ENCODE results near the gene REXO1. TPM values are rescaled to one million over a fixed set of nuclear protein-coding genes. Genes with fewer than 3 reads are reported as not detected.
"Not testable (repeated sequence)": the region's sequence is repeated elsewhere in the genome, so short reads cannot be mapped to it uniquely, and the experiment has no call there.

Gene REXO1
- total and polyA plus RNA-seq, 5 donors: 12.8 to 22.1 (median 15.5) TPM

GRCh38 chr19:1809678-1810077 is 38.6 kb downstream of the REXO1 start:
- WGBS: 80% methylated on average over 18 of the region's 18 CpGs
- peaks cover 3% of the 10 kb centered on the region for H3K4me1 ChIP-seq (ENCODE audit: control insufficient read depth, insufficient read depth, low read length)
- H3K27ac ChIP-seq (ENCODE audit: low read length): no peak overlapping the region
- H3K9me3 ChIP-seq (ENCODE audit: control insufficient read depth, low read length): no peaks in the 10 kb centered on the region
- intact Hi-C loops (cut with DNase I): no loop called here
- no peak overlapping the region for H3K4me3 ChIP-seq (ENCODE audit: low read length)
- no peaks in the 10 kb centered on the region for H3K27me3 ChIP-seq (ENCODE audit: control insufficient read depth, insufficient read depth)
- DNase-seq (peak in 1 of 3 donors; percentile 67), ATAC-seq (no peak)

GRCh38 chr19:1808395-1808731 is 39.9 kb downstream of the REXO1 start:
- WGBS: 92% methylated on average over 2 of the region's 2 CpGs

GRCh38 chr19:1807695-1808394 is 40.4 kb downstream of the REXO1 start:
- H3K4me3 ChIP-seq (ENCODE audit: low read length): no peak overlapping the region
- intact Hi-C loops (cut with DNase I): no loop called here
- 80% methylated on average over 30 of the region's 30 CpGs for WGBS
- no peak overlapping the region for H3K27ac ChIP-seq (ENCODE audit: low read length)
- no peak for DNase-seq
- H3K27me3 ChIP-seq (ENCODE audit: control insufficient read depth, insufficient read depth): no peaks in the 10 kb centered on the region
- H3K4me1 ChIP-seq (ENCODE audit: control insufficient read depth, insufficient read depth, low read length): no peaks in the 10 kb centered on the region
- H3K9me3 ChIP-seq (ENCODE audit: control insufficient read depth, low read length): no peaks in the 10 kb centered on the region
- ATAC-seq: no peak

More at GRCh38 chr19:1808395-1808731, 39.9 kb downstream of the REXO1 start:
- ATAC-seq: no peak
- H3K9me3 ChIP-seq (ENCODE audit: control insufficient read depth, low read length): no peaks in the 10 kb centered on the region
- intact Hi-C loops (cut with DNase I): no loop called here
- DNase-seq: no peak
- H3K27me3 ChIP-seq (ENCODE audit: control insufficient read depth, insufficient read depth): no peaks in the 10 kb centered on the region
- no peak overlapping the region for H3K27ac ChIP-seq (ENCODE audit: low read length)
- no peak overlapping the region for H3K4me3 ChIP-seq (ENCODE audit: low read length)
- peaks cover 3% of the 10 kb centered on the region for H3K4me1 ChIP-seq (ENCODE audit: control insufficient read depth, insufficient read depth, low read length)

- intact Hi-C loops (cut with DNase I): no loop called here
- Histone ChIP-seq H3K9me3 (ENCODE audit: control insufficient read depth, low read length) (no peaks in the 10 kb centered on the region), H3K27ac (ENCODE audit: low read length) (no peak overlapping the region), H3K4me1 (ENCODE audit: control insufficient read depth, insufficient read depth, low read length) (no peaks in the 10 kb centered on the region), H3K4me3 (ENCODE audit: low read length) (no peak overlapping the region), H3K27me3 (ENCODE audit: control insufficient read depth, insufficient read depth) (no peaks in the 10 kb centered on the region)
- peak in 1 of 3 donors; percentile 58 for DNase-seq
- no peak for ATAC-seq
- 66% methylated on average over 28 of the region's 28 CpGs for WGBS
Measured at GRCh38 chr19:1807030-1807694, 41.1 kb downstream of the REXO1 start.

- intact Hi-C loops (cut with DNase I): no loop called here
- no peaks in the 10 kb centered on the region for H3K9me3 ChIP-seq (ENCODE audit: control insufficient read depth, low read length)
- H3K27me3 ChIP-seq (ENCODE audit: control insufficient read depth, insufficient read depth): no peaks in the 10 kb centered on the region
- no peak overlapping the region for H3K4me3 ChIP-seq (ENCODE audit: low read length)
- WGBS: 78% methylated on average over 45 of the region's 45 CpGs
- ATAC-seq: no peak
- DNase-seq: peak in 1 of 3 donors; percentile 58
- no peak overlapping the region for H3K27ac ChIP-seq (ENCODE audit: low read length)
- H3K4me1 ChIP-seq (ENCODE audit: control insufficient read depth, insufficient read depth, low read length): no peaks in the 10 kb centered on the region
Measured at GRCh38 chr19:1806184-1807029, 41.9 kb downstream of the REXO1 start.

- peak in 1 of 3 donors; percentile 53 for DNase-seq
- WGBS: 87% methylated on average over 24 of the region's 24 CpGs
- Histone ChIP-seq H3K27me3 (ENCODE audit: control insufficient read depth, insufficient read depth) (no peaks in the 10 kb centered on the region), H3K9me3 (ENCODE audit: control insufficient read depth, low read length) (no peaks in the 10 kb centered on the region), H3K4me3 (ENCODE audit: low read length) (no peak overlapping the region), H3K4me1 (ENCODE audit: control insufficient read depth, insufficient read depth, low read length) (no peaks in the 10 kb centered on the region), H3K27ac (ENCODE audit: low read length) (no peak overlapping the region)
- ATAC-seq: no peak
- intact Hi-C loops (cut with DNase I): no loop called here
Measured at GRCh38 chr19:1805401-1806183, 42.7 kb downstream of the REXO1 start.

GRCh38 chr19:1804858-1805257 is 43.4 kb downstream of the REXO1 start:
- no peak overlapping the region for H3K4me3 ChIP-seq (ENCODE audit: low read length)
- WGBS: 89% methylated on average over 6 of the region's 6 CpGs
- intact Hi-C loops (cut with DNase I): no loop called here
- H3K27me3 ChIP-seq (ENCODE audit: control insufficient read depth, insufficient read depth): no peaks in the 10 kb centered on the region
- no peaks in the 10 kb centered on the region for H3K9me3 ChIP-seq (ENCODE audit: control insufficient read depth, low read length)
- no peaks in the 10 kb centered on the region for H3K4me1 ChIP-seq (ENCODE audit: control insufficient read depth, insufficient read depth, low read length)
- no peak for ATAC-seq
- DNase-seq: no peak
- H3K27ac ChIP-seq (ENCODE audit: low read length): no peak overlapping the region

GRCh38 chr19:1799695-1800342 is 48.5 kb downstream of the REXO1 start:
- intact Hi-C loops (cut with DNase I): no loop called here
- 83% methylated on average over 36 of the region's 36 CpGs for WGBS

GRCh38 chr19:1797313-1797712 is 51.0 kb downstream of the REXO1 start:
- H3K4me3 ChIP-seq (ENCODE audit: low read length); ATAC-seq; H3K4me1 ChIP-seq (ENCODE audit: control insufficient read depth, insufficient read depth, low read length); DNase-seq; intact Hi-C loops (cut with DNase I); H3K27ac ChIP-seq (ENCODE audit: low read length); H3K9me3 ChIP-seq (ENCODE audit: control insufficient read depth, low read length); H3K27me3 ChIP-seq (ENCODE audit: control insufficient read depth, insufficient read depth): not testable (repeated sequence)
- WGBS: 91% methylated on average over 7 of the region's 7 CpGs

More at GRCh38 chr19:1799695-1800342, 48.5 kb downstream of the REXO1 start:
- no peak overlapping the region for H3K4me3 ChIP-seq (ENCODE audit: low read length)
- no peaks in the 10 kb centered on the region for H3K4me1 ChIP-seq (ENCODE audit: control insufficient read depth, insufficient read depth, low read length)
- ATAC-seq: no peak
- H3K27ac ChIP-seq (ENCODE audit: low read length): no peak overlapping the region
- DNase-seq: peak in 1 of 3 donors; percentile 35
- H3K27me3 ChIP-seq (ENCODE audit: control insufficient read depth, insufficient read depth): no peaks in the 10 kb centered on the region
- H3K9me3 ChIP-seq (ENCODE audit: control insufficient read depth, low read length): no peaks in the 10 kb centered on the region

GRCh38 chr19:1796395-1797142 is 51.7 kb downstream of the REXO1 start:
- Histone ChIP-seq H3K27me3 (ENCODE audit: control insufficient read depth, insufficient read depth) (no peaks in the 10 kb centered on the region), H3K9me3 (ENCODE audit: control insufficient read depth, low read length) (no peaks in the 10 kb centered on the region), H3K27ac (ENCODE audit: low read length) (no peak overlapping the region), H3K4me1 (ENCODE audit: control insufficient read depth, insufficient read depth, low read length) (no peaks in the 10 kb centered on the region), H3K4me3 (ENCODE audit: low read length) (no peak overlapping the region)
- intact Hi-C loops (cut with DNase I): no loop called here
- DNase-seq: peak in 1 of 3 donors; percentile 45
- 48% methylated on average over 52 of the region's 52 CpGs for WGBS
- ATAC-seq: peak in 1 of 2 donors; percentile 7
